Measurements from ENCODE around the gene PAIP1.
A peak's percentile ranks its signal among the peaks of the same experiment; 100 is the strongest.
"Not testable (repeated sequence)": the region's sequence is repeated elsewhere in the genome, so short reads cannot be mapped to it uniquely, and the experiment has no call there.

PAIP1 gene

DNA sequence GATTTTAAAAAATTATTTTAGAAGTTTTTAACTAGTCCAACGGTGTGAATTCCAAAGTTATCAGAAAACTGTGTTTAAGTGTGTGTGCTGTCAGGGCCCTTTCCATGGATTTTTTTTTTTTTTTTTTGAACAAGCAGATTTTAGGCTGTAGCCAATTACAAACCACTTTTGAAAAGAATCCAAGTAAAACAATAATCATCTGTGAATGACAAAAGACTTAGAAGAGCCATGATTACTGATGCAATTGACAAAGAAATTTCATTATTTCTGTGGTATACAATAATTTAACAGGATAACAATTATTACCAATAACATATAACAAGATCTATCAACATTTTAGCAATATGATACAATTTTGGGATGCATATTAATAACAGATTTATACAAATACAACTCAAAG is 16.2 kb upstream of the PAIP1 start:
- DNase-seq (ENCODE audit: low read depth): peak; percentile 35
- no peak overlapping the region for H3K4me3 ChIP-seq (ENCODE audit: low read depth, low read length)

DNA sequence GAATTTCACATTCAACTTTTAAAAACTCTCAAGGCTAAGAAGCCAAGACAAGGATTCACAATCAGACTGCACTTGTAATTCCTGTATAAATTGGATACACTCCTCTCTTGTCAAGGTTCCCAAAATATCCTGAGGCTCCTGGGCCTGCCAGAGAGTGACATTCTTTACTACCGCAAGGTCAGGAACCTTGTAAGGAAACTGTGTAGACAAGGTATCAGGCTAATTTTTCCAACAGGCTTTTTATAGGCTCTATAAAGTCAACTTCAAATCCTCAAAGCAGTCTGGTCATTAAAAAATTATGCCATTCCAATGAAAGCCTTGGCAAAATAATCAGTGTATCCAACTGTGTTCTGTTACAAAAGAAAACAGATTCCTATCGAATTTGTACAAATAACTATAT is 15.5 kb upstream of the PAIP1 start:
- DNase-seq (ENCODE audit: low read depth): no peak
- no peak overlapping the region for H3K4me3 ChIP-seq (ENCODE audit: low read depth, low read length)

DNA sequence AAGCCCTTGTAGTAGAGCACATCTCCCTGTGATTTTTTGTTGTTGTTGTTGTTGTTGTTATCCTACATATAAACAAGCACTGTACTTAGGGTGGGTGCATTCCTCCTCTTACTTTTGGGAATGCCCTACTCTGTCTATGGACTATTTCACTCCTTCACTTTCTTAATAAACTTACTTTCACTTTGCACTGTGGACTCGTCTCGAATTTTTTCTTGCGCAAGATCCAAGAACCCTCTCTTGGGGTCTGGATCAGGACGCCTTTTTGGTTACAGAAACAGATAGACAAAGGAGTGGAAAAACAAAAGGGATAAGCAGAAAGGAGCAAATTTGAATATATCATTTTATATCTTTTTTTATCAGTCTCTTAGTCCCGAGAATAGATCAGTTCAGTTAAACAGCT is 14.4 kb upstream of the PAIP1 start:
- no peak overlapping the region for H3K4me3 ChIP-seq (ENCODE audit: low read depth, low read length)
- DNase-seq (ENCODE audit: low read depth): no peak

DNA sequence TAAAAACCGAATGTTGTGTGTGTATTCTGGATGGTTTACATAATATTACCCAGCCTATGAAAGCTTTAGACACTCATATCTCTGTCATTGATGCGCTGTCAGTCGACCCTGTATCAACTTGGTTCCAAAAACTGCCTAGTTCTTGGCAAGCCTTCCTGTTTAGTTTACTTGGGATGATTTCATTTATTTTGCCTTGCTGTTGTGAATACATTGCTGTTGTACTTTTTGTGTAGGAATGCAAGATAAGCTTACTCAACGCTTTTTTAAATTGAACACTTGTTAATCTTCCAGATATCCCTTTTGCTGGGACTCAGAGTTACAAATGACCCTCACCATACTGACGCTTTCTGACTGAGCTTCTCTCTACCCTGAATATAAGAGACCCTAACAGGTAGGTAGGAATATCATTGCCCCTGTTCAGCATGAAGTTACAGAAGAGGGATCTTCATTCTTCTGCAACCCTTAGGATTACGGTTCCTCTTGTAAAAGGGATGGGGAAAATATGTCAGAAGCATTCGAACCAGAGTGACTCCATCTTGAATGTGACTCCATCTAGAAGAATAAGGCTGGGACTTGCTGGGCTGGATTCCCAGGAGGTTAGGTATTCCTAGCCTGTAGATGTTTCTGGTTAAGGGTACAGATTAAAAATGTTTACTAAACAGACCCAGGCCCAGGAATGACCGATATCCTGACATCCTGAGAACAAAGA is 13.7 kb upstream of the PAIP1 start:
- H3K4me3 ChIP-seq (ENCODE audit: low read depth, low read length): no peak overlapping the region

DNA sequence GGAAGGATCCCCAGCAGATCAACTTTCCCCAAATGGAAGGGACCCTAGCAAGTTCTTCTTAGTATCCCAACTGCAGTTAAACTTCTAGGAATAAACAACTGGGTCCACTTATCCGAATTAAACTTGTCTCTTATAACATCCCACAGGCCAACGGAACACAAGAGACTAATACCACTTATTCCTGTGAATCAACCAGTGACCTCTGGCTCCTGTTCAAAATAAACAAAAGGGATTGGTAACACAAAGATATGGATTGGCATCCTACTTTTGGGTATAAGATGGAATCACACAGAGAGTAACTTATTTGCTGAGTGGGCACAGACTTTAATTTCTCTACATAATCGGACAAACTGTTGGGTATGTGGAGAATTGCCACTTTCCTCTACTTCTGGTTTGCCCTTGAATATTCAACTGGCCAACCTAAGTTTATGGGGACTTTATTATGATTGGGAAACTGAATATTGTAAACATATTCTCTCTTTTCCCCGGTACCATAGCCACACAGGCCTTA is 12.4 kb upstream of the PAIP1 start:
- H3K4me3 ChIP-seq (ENCODE audit: low read depth, low read length): no peak overlapping the region
- DNase-seq (ENCODE audit: low read depth): no peak

More for the DNA sequence above, 13.7 kb upstream of the PAIP1 start:
- no peak for DNase-seq (ENCODE audit: low read depth)

DNA sequence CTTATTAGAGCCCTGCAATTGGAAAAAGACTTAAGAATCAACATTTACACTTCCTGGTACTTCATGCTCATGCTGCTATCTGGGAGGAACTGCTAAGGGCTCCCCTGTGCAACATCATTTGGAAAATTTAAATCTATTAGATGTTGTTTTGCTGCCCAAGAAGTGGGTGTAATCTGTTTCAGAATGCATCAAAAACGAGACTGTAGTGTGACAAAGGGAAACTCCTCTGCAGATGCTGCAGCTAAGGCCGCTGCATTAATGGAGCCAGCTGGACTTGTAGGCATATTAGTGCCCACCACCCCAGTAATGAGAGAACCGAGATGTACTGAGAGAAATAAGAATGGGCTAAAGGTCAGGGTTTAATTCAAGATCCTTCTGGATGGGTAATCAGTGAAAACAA is 11.1 kb upstream of the PAIP1 start:
- no peak overlapping the region for H3K4me3 ChIP-seq (ENCODE audit: low read depth, low read length)
- DNase-seq (ENCODE audit: low read depth): no peak

DNA sequence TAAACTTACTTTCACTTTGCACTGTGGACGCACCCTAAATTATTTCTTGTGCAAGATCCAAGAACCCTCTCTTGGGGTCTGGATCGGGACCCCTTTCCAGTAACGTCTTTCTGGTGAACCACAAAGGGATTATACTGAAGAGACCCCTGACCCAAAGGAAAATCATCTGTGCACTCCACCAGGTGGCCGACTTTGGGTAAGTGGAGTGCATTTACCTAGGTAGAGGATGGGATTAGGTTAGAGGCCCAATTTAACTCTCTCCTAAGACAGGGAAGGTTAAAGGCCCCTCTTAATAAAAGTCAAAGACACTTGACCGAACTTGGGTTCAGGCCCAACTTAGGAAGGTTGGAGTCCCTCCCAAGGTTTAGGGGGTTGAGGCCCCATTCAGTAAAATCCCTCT is 8.2 kb upstream of the PAIP1 start:
- DNase-seq (ENCODE audit: low read depth): no peak
- H3K4me3 ChIP-seq (ENCODE audit: low read depth, low read length): no peak overlapping the region

DNA sequence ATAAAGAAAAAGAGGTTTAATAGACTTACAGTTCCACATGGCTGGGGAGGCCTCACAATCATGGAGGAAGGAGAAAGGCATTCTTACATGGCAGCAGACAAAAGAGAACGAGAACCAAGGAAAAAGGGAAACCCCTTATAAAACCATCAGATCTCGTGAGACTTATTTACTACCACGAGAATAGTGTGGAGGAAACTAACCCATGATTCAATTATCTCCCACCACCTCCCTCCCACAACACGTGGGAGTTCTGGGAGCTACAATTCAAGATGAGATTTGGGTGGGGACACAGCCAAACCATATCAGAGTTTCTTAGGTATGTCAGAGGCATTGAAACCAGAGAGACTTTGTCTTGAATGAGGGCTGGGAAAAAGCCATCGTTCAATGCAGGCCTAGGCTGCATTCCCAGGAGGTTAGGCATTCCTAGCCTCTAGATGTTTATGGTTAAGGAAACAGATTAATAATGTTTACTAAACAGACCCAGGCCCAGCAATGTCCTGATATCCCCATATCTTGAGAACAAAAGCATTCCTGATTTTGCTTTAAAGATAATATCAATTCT is 7.5 kb upstream of the PAIP1 start:
- DNase-seq (ENCODE audit: low read depth): no peak

DNA sequence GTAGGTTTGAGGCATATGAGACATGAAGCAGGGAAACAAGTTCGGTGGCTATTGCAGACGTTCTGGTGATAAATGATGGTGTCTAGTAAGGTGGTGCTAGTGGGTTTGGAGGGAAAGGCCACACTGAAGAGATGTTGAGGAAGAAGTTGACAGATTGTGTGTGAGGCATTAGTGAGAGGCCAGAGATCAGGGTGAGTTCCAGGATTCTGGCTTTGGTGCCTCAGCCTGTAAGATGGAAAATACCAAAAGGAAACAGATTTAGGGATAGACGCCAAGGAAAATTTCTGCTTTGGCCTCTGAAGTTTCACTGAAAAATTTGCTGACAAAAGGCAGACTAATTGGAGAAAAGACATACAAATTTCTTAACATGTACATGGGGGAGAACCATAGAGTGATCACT is 6.4 kb upstream of the PAIP1 start:
- no peak for DNase-seq (ENCODE audit: low read depth)
- H3K4me3 ChIP-seq (ENCODE audit: low read depth, low read length): no peak overlapping the region

More for the DNA sequence above, 7.5 kb upstream of the PAIP1 start:
- no peak overlapping the region for H3K4me3 ChIP-seq (ENCODE audit: low read depth, low read length)

DNA sequence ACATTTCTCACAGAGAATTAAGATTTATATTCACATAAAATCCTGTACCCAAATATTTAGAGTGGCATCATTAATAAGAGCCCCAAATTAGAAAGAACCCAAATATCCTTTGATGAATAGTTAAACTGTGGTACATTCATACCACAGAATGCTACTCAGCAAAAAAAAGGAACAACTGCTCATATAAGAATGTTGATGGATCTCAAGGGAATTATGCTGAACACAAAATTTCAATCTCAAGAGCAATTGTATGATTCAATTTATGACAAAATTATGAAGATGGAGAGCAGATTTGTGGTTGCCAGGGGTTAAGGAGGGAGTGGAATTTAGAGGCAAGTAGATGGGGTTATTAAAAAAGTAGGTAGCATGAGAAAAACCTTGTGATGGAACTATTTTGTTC is 4.5 kb upstream of the PAIP1 start:
- no peak overlapping the region for H3K4me3 ChIP-seq (ENCODE audit: low read depth, low read length)
- DNase-seq (ENCODE audit: low read depth): peak; percentile 21

DNA sequence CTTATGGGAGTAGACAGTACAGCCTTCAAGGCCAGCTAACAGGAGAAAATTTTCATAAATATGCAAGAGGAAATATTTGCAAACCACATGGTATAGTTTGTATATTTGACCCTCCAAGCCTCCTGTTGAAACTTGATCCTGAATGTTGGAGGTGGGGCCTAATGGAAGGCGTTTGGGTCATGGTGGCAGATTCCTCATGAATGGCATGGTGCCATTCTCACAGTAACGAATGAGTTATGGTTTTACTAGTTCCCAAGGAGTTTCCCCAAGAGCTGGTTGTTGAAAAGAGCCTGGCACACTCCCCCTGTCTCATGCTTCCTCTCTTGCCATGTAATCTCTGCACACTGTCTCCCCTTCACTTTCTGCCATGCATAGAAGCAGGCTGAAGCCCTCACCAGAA is 3.3 kb upstream of the PAIP1 start:
- peak; percentile 55 for DNase-seq (ENCODE audit: low read depth)
- no peak overlapping the region for H3K4me3 ChIP-seq (ENCODE audit: low read depth, low read length)

DNA sequence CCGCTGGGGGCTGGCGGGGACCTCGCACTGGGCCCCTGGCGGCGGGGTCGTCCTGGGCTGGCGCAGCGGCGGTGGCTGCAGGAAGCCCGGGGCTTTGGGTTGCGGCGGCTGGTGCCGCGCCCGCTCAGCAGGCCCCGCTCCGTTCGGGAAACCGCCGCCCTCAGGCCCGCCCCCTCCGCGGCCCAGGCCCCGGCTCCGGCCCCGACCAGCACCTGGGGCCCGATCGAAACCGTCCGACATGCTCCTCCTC is 345 bp downstream of the PAIP1 start:
- H3K4me3 ChIP-seq (ENCODE audit: low read depth, low read length): peak overlapping the region; percentile 78
- DNase-seq (ENCODE audit: low read depth): not testable (repeated sequence)

DNA sequence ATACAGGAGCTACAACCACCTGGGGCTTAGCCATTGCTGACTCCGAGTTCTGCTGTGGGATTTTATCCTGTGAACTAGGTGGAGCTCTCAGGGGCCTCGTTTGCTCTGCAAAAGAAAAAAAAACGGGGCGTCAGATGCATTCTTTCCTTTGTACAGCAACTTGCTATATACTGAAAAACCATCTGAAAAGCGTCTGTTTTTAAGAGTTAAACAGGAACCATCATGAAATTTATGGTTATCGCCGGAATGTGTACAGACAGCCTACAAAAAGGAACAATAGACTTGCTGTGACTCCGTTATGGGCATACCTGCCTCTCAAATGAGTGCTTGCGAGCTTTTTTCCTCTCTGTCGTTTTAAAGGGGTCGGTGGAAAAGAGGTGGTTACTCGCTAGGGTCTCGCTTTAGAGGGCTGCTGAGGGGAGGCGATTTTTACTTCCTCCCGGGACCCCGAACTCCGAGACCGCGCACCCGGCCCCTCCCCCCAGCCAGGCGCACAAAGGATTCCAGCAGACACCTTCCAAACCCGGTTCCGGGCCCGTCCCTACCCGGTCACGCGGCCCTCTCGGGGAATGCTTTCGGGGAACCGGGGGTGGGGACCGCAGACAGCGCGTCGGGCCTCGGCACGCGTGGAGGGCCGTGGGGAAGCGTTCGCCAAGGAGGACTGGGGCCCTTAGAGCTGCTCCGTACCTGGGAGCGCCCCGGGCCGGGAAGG is 826 bp downstream of the PAIP1 start:
- H3K4me3 ChIP-seq (ENCODE audit: low read depth, low read length): peak overlapping the region; percentile 78
- DNase-seq (ENCODE audit: low read depth): no peak

DNA sequence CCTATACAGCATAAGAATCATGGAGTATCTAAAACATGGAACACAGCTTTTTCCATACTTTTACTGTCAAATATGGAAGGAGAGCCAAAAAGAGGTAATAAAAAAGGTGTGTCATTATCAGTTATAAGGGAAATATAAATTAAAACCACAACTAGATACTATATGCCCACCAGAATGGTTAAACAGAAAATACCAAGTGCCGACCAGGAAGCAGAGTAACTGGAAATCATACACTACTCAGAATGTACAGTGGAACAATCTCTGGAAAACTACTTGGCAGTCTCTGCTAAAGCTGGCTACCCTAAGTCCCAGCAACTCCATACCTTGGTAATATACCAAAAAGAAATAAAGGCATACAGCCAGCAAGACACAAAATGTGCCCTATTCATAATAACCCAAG is 2.4 kb downstream of the PAIP1 start:
- no peak overlapping the region for H3K4me3 ChIP-seq (ENCODE audit: low read depth, low read length)
- DNase-seq (ENCODE audit: low read depth): no peak

DNA sequence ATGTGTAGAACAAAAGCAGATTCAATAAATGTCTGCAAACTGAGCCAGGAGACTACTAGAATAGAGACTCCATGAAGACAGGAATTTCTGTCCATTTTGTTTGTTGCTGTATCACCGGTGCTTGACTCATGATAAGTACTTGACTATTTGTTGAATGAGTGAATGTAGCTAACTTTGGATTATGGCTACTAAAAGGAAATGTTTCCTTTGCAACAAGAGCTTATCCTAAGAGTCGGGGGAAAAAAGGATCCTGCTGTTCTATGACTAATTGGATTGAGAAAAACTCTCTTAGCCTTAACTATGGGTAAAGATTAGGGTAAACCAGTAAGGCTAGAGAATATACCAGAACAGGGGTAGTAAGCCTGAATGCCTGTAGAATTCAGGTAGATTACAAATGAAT is 3.5 kb downstream of the PAIP1 start:
- H3K4me3 ChIP-seq (ENCODE audit: low read depth, low read length): no peak overlapping the region
- no peak for DNase-seq (ENCODE audit: low read depth)

DNA sequence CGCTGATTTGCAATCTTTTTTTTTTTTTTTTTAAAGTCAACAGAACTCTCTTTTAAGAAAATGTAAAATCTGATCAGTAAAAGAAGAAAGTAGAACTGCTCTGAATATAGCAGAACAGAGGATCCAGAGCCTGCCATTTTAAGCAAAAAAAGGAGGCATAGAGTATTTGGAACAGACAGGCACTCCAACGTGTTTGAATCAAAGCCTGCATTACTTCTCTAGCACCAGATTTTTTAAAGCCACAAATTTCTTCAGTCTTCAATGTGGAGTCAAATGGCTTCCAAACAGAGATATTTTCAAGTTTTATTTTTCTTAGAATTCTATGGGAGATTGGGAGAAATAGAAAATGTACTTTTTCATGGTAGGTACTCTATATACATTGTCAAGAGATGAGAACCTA is 5.1 kb downstream of the PAIP1 start:
- DNase-seq (ENCODE audit: low read depth): no peak
- no peak overlapping the region for H3K4me3 ChIP-seq (ENCODE audit: low read depth, low read length)

DNA sequence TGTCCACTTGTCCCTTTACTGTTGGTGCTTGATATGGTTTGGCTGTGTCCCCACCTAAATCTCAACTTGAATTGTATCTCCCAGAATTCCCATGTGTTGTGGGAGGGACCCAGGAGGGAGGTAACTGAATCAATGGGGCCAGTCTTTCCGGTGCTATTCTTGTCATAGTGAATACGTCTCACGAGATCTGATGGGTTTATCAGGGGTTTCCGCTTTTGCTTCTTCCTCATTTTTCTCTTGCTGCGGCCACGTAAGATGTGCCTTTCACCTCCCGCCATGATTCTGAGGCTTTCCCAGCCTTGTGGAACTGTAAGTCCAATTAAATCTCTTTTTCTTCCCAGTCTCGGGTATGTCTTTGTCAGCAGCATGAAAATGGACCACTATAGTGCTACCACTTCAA is 7.6 kb downstream of the PAIP1 start:
- H3K4me3 ChIP-seq (ENCODE audit: low read depth, low read length); DNase-seq (ENCODE audit: low read depth): not testable (repeated sequence)

DNA sequence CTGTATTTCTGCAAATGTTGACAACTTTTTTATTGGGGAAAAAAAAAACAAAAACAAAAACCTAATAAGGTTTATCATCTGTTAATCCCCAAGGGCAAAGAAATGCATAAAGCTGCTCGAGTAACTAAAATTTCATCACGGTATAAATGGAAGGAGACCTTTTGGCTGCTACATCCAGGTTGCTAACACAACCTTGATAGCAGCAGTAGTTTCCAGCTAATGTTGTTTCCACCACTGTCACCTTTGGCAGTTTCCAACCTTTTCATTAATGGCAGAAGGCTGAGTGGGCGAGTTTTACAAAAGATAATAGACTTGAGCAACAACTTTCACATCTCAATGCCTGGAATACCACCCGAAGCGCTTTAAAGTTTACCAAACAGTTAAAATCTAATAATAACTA is 8.5 kb downstream of the PAIP1 start:
- no peak for DNase-seq (ENCODE audit: low read depth)
- no peak overlapping the region for H3K4me3 ChIP-seq (ENCODE audit: low read depth, low read length)

DNA sequence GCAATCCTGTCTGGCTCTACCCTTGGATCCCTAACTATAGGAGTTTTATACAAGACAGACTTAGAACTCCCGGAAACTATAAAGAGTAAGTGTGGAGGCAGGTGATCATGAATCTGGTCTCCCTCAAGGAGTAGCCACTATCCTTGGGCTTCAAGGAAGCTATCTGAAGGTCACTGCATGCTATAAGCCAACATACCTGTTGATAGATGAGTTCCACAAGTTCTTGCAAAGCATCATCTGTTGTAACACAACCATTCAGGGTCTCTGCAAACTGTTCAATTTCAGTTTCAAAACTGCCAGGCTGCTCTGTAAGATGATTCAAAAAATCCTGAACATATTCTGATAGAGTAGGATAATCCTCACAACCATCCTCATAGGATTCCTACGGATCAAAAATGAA is 9.3 kb downstream of the PAIP1 start:
- no peak for DNase-seq (ENCODE audit: low read depth)
- no peak overlapping the region for H3K4me3 ChIP-seq (ENCODE audit: low read depth, low read length)

DNA sequence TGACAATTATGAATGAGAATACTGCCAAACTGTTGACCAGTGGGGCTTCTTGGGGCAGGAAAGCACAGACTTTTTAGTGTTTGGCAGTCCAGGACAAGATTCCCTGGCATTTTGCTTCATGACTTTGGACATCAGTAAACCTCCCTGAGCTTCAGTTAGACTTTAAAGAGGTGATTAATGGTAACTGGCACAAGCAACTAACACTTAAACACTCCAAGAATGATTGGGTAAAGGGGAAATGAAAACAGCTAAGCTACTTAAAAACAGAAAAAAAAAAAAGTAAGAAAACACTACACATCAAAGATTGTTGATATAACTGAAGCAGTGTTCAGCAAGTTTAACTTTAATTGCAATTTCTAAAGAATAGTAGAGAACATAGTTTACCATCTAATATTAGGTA is 13.4 kb downstream of the PAIP1 start:
- DNase-seq (ENCODE audit: low read depth): no peak
- H3K4me3 ChIP-seq (ENCODE audit: low read depth, low read length): no peak overlapping the region

DNA sequence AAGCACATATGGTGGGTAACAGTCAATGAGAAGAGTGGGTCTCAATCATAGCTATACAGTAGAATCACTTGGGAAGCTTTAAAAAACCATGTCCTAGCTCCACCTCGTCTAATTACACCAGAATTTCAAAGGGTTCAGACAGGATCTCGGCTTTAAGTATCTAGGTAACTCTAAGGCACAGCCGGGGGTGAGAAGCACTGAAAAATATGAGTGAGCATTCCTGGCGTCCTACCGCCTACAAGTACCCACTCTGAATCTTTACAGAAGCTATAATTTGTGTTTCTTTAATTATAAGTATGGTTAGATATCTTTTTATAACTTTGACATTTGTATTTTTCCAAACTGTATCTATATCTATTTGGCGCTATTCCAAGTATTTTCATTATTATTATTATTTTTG is 16.1 kb downstream of the PAIP1 start:
- DNase-seq (ENCODE audit: low read depth): no peak
- H3K4me3 ChIP-seq (ENCODE audit: low read depth, low read length): no peak overlapping the region

All from skeletal muscle cell (primary cell).